NCI-H524 (cell line): ENCODE measurements around the gene TYW5.
A peak's percentile ranks its signal among the peaks of the same experiment; 100 is the strongest.
"Not testable (repeated sequence)": the region's sequence is repeated elsewhere in the genome, so short reads cannot be mapped to it uniquely, and the experiment has no call there.

Experiments
- DNase-seq, 2 experiments: peaks; one replicate each; lab custom pipeline; 2025; lab: John Stamatoyannopoulos, UW

Gene TYW5

GRCh38 chr2:199914372-199914958 lies 40.8 kb downstream of the TYW5 start:
- no peak for DNase-seq

GRCh38 chr2:199912553-199913114 lies 42.7 kb downstream of the TYW5 start:
- DNase-seq: not testable (repeated sequence)

GRCh38 chr2:199911877-199912161 lies 43.5 kb downstream of the TYW5 start:
- DNase-seq: peak in 1 of 2 experiments; percentile 67

GRCh38 chr2:199911052-199911876 lies 44.0 kb downstream of the TYW5 start, which contains the start of gene C2orf69:
TSS of gene C2orf69 (plus strand) at chr2:199911293. CDS start at chr2:199911439, 146 bp downstream.
- DNase-seq: peak; percentile 97

GRCh38 chr2:199910338-199911051 lies 44.8 kb downstream of the TYW5 start:
- no peak for DNase-seq

- DNase-seq: no peak
These were observed 48.1 kb downstream of the TYW5 start for GRCh38 chr2:199907008-199907714.

GRCh38 chr2:199903111-199903510 lies 52.2 kb downstream of the TYW5 start:
- DNase-seq: no peak

GRCh38 chr2:199902486-199903110 lies 52.7 kb downstream of the TYW5 start:
- no peak for DNase-seq

- no peak for DNase-seq
These were observed 53.3 kb downstream of the TYW5 start for GRCh38 chr2:199901942-199902341.

- no peak for DNase-seq
These were observed 58.7 kb downstream of the TYW5 start for GRCh38 chr2:199896617-199897016.

GRCh38 chr2:199895406-199895805 lies 59.9 kb downstream of the TYW5 start:
- DNase-seq: no peak

GRCh38 chr2:199883474-199884212 lies 71.6 kb downstream of the TYW5 start:
- DNase-seq: peak in 1 of 2 experiments; percentile 20

GRCh38 chr2:199882667-199883066 lies 72.6 kb downstream of the TYW5 start:
- DNase-seq: no peak
